ENCODE results near the gene RCOR1. TPM values are rescaled to one million over a fixed set of nuclear protein-coding genes. Genes with fewer than 3 reads are reported as not detected.

The RCOR1 gene
- polyA plus RNA-seq, 3 donors = 32.1 to 39.4 (median 32.3) TPM

GRCh38 chr14:102699416-102700110, 107.1 kb downstream of the RCOR1 start:
- no peak for DNase-seq (ENCODE audit: low read depth in 3 of 3, low spot score in 2 of 3)

- DNase-seq (ENCODE audit: low read depth in 3 of 3, low spot score in 2 of 3) = no peak
These were observed 116.0 kb downstream of the RCOR1 start for GRCh38 chr14:102708494-102708893.

- DNase-seq (ENCODE audit: low read depth in 3 of 3, low spot score in 2 of 3) = no peak
These were observed 118.8 kb downstream of the RCOR1 start for GRCh38 chr14:102711207-102711606.

GRCh38 chr14:102711946-102712345, 119.5 kb downstream of the RCOR1 start:
- DNase-seq (ENCODE audit: low read depth in 3 of 3, low spot score in 2 of 3) = no peak

- DNase-seq (ENCODE audit: low read depth in 3 of 3, low spot score in 2 of 3) = no peak
These were observed 124.8 kb downstream of the RCOR1 start for GRCh38 chr14:102717276-102717675.

- DNase-seq (ENCODE audit: low read depth in 3 of 3, low spot score in 2 of 3) = no peak
These were observed 130.2 kb downstream of the RCOR1 start for GRCh38 chr14:102722646-102723045.

GRCh38 chr14:102723650-102724049, 131.2 kb downstream of the RCOR1 start:
- DNase-seq (ENCODE audit: low read depth in 3 of 3, low spot score in 2 of 3) = no peak

- DNase-seq (ENCODE audit: low read depth in 3 of 3, low spot score in 2 of 3) = no peak
These were observed 133.9 kb downstream of the RCOR1 start for GRCh38 chr14:102726191-102726949.

- DNase-seq (ENCODE audit: low read depth in 3 of 3, low spot score in 2 of 3) = no peak
These were observed 135.1 kb downstream of the RCOR1 start for GRCh38 chr14:102727336-102728095.

- DNase-seq (ENCODE audit: low read depth in 3 of 3, low spot score in 2 of 3) = no peak
These were observed 136.1 kb downstream of the RCOR1 start for GRCh38 chr14:102728501-102728900.

- no peak for DNase-seq (ENCODE audit: low read depth in 3 of 3, low spot score in 2 of 3)
These were observed 136.8 kb downstream of the RCOR1 start for GRCh38 chr14:102729268-102729667.

- DNase-seq (ENCODE audit: low read depth in 3 of 3, low spot score in 2 of 3) = no peak
These were observed 137.4 kb downstream of the RCOR1 start for GRCh38 chr14:102729825-102730224.

- DNase-seq (ENCODE audit: low read depth in 3 of 3, low spot score in 2 of 3) = no peak
These were observed 138.8 kb downstream of the RCOR1 start for GRCh38 chr14:102731101-102731870.

- DNase-seq (ENCODE audit: low read depth in 3 of 3, low spot score in 2 of 3) = no peak
These were observed 139.7 kb downstream of the RCOR1 start for GRCh38 chr14:102731871-102732800.

- DNase-seq (ENCODE audit: low read depth in 3 of 3, low spot score in 2 of 3) = no peak
These were observed 140.5 kb downstream of the RCOR1 start for GRCh38 chr14:102732924-102733323.

- no peak for DNase-seq (ENCODE audit: low read depth in 3 of 3, low spot score in 2 of 3)
These were observed 140.9 kb downstream of the RCOR1 start for GRCh38 chr14:102733326-102733725.

- no peak for DNase-seq (ENCODE audit: low read depth in 3 of 3, low spot score in 2 of 3)
These were observed 142.0 kb downstream of the RCOR1 start for GRCh38 chr14:102734436-102734835.

GRCh38 chr14:102736956-102737355, 144.5 kb downstream of the RCOR1 start:
- no peak for DNase-seq (ENCODE audit: low read depth in 3 of 3, low spot score in 2 of 3)
